ENCODE results near the gene MEAF6. TPM values are rescaled to one million over a fixed set of nuclear protein-coding genes. Genes with fewer than 3 reads are reported as not detected.

The MEAF6 gene
- total and polyA plus RNA-seq, 10 donors = 39.5 to 69.0 (median 56.2) TPM

GRCh38 chr1:37477946-37478345 is 36.6 kb downstream of the MEAF6 start:
- Histone ChIP-seq H3K36me3 (peaks cover 3 to 72% (median 43%) of the 10 kb centered on the region in 6 donors), H3K4me3 (peak overlapping the region; percentile 83 to 97 (median 86)), H3K27me3 (replicated peaks in 1 of 7) (no peaks in the 10 kb centered on the region), H3K27ac (peak overlapping the region; percentile 76 to 98 (median 94)), H3K4me1 (peaks cover 60 to 94% (median 84%) of the 10 kb centered on the region in 6 donors), H3K9me3 (no peaks in the 10 kb centered on the region)
- peak; percentile 79 for DNase-seq
- intact Hi-C loops (cut with DNase I; ENCODE audit: low total_unique reads) = no loop called here
- 60 to 85% (median 81%) methylated on average over 5 of the region's 5 CpGs for WGBS, 5 donors
- TF ChIP-seq POLR2AphosphoS5 (IDR thresholded peaks at IDR 0.05) (no peak), CTCF (IDR thresholded peaks at IDR 0.05 in 8 of 11, conservative IDR thresholded peaks at IDR 0.05 in 3 of 11) (no peak), POLR2A (IDR thresholded peaks at IDR 0.05) (no peak)

DNA sequence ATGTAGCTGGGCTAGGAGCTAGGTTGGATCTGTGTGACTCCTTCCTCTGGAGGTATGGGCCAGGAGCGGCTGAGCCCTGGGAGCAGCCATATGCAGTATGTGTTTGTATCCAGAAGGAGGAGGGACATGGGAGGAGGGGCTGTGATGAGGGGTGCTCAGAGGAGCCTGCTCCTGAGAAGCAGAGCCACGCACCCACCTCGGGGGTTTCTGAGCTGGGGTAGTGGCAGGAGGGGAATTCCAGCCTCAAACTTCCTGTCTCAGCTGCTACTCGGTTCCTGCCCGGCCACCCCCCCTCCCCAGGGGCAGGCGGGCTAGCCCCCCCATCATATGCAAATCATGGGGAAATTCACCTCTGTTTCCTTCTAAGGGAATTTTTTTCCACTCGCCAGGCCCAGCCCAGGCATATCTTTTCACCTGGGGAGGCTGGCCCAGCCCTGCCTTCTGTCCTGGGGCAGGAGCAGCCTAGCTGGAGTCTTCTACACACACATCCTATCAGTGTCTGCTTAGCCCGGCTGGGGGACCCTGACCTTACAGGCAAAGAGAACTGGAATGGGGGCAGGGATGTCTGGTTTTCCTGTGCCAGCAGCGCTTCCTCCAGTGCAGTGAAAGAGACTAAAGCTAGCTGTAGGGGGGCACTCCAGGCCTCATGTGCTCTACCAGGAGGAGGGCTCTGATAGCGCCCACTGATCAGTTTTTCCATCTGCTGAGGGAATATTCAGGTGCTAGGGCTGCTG is 37.2 kb downstream of the MEAF6 start:
- peak; percentile 66 to 80 (median 69) for TF ChIP-seq POLR2AphosphoS5 (IDR thresholded peaks at IDR 0.05)
- TF ChIP-seq CTCF (IDR thresholded peaks at IDR 0.05 in 8 of 11, conservative IDR thresholded peaks at IDR 0.05 in 3 of 11) = no peak
- TF ChIP-seq POLR2A (IDR thresholded peaks at IDR 0.05) = peak in 1 of 3 donors; percentile 9
- Histone ChIP-seq H3K4me3 (peak overlapping the region; percentile 83 to 97 (median 86)), H3K36me3 (peaks cover 3 to 66% (median 37%) of the 10 kb centered on the region in 6 donors), H3K4me1 (peaks cover 66 to 94% (median 87%) of the 10 kb centered on the region in 6 donors), H3K9me3 (no peaks in the 10 kb centered on the region), H3K27ac (peak overlapping the region; percentile 76 to 98 (median 94)), H3K27me3 (replicated peaks in 1 of 7) (no peaks in the 10 kb centered on the region)
- intact Hi-C loops (cut with DNase I; ENCODE audit: low total_unique reads) = no loop called here
- WGBS, 5 donors = 2 to 8% (median 4%) methylated on average over 6 to 10 of the region's 10 CpGs
- peak; percentile 92 for DNase-seq

DNA sequence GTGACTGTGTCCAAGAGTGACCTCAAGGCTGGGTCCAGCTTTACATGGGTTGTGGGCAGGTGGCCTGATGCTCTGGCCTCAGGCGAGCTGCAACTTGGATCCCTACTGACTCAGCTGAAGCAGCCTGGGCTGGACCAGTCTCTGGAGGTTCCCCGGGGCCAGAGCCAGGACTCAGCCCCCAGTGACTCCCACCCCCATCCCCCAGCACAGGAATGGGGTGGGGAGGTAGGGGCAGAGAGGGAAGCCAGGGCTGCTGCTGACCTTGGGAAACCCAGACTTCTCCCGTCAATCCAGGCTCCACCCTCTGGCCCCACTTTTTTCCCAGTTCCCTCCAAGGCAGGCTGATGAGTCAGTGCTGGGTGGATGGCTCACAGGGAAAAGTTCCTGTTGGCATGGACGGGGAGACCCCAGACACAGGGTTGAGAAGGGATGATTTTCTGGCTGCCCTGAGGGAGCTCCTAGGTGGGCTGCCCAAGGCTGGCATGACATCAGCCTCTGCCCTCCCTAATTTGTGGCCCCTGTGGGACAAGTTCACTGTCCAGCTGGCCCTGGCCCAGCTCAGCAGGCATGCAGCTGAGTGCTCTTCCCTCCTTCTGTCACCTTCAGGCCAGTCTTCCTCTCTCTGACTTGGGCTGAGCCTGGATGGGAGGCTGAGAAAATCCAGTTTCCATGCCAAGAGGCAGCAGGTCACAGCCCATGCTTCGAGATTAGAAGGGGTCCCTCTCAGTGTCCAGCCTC is 37.9 kb downstream of the MEAF6 start:
- intact Hi-C loops (cut with DNase I; ENCODE audit: low total_unique reads) = no loop called here
- 0 to 13% (median 7%) methylated on average over 4 to 5 of the region's 5 CpGs for WGBS, 5 donors

More for the DNA sequence above, 37.9 kb downstream of the MEAF6 start:
- no peaks in the 10 kb centered on the region for H3K27me3 ChIP-seq (replicated peaks in 1 of 7)
- H3K27ac ChIP-seq = peak overlapping the region; percentile 76 to 98 (median 94)
- no peak for TF ChIP-seq POLR2AphosphoS5 (IDR thresholded peaks at IDR 0.05)
- no peak for TF ChIP-seq CTCF (IDR thresholded peaks at IDR 0.05 in 8 of 11, conservative IDR thresholded peaks at IDR 0.05 in 3 of 11)
- no peak for TF ChIP-seq POLR2A (IDR thresholded peaks at IDR 0.05)
- H3K4me3 ChIP-seq = peak overlapping the region; percentile 83 to 97 (median 86)
- H3K36me3 ChIP-seq = peaks cover 3 to 58% (median 30%) of the 10 kb centered on the region in 6 donors
- peak; percentile 79 for DNase-seq
- H3K9me3 ChIP-seq = no peaks in the 10 kb centered on the region
- H3K4me1 ChIP-seq = peaks cover 73 to 94% (median 90%) of the 10 kb centered on the region in 6 donors

Measured in spleen (tissue), 11 donors.